Measurements from ENCODE around the gene LAMB3.

- no peak for TF ChIP-seq EP300 (IDR thresholded peaks at IDR 0.05)
- TF ChIP-seq, protein P1, sequence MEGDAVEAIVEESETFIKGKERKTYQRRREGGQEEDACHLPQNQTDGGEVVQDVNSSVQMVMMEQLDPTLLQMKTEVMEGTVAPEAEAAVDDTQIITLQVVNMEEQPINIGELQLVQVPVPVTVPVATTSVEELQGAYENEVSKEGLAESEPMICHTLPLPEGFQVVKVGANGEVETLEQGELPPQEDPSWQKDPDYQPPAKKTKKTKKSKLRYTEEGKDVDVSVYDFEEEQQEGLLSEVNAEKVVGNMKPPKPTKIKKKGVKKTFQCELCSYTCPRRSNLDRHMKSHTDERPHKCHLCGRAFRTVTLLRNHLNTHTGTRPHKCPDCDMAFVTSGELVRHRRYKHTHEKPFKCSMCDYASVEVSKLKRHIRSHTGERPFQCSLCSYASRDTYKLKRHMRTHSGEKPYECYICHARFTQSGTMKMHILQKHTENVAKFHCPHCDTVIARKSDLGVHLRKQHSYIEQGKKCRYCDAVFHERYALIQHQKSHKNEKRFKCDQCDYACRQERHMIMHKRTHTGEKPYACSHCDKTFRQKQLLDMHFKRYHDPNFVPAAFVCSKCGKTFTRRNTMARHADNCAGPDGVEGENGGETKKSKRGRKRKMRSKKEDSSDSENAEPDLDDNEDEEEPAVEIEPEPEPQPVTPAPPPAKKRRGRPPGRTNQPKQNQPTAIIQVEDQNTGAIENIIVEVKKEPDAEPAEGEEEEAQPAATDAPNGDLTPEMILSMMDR (IDR thresholded peaks at IDR 0.05), result no peak
Observed at GRCh38 chr1:209585197-209585596, 67.0 kb downstream of the LAMB3 start.

All from upper lobe of left lung (tissue), 4 donors.